ENCODE measurements around the gene DHX35.
A peak's percentile ranks its signal among the peaks of the same experiment; 100 is the strongest.

- TF ChIP-seq POLR2A (IDR thresholded peaks at IDR 0.05; ENCODE audit: low read length), result peak; percentile 36
- TF ChIP-seq GATA1 (IDR thresholded peaks at IDR 0.05; ENCODE audit: low read depth, low read length), result peak; percentile 73
Measured at GRCh38 chr20:38947931-38948362, 14.2 kb upstream of the DHX35 start.
